Measurements from ENCODE around the gene ZSCAN22. TPM values are rescaled to one million over a fixed set of nuclear protein-coding genes. Genes with fewer than 3 reads are reported as not detected.
A peak's percentile ranks its signal among the peaks of the same experiment; 100 is the strongest.

Gene ZSCAN22
- total RNA-seq, 1 donor from 2014 or later = 3.2 TPM

- Mint-ChIP-seq H3K4me1 (ENCODE audit: unreplicated experiment) (peaks cover 20% of the 10 kb centered on the region), H3K27me3 (ENCODE audit: unreplicated experiment) (peaks cover 6% of the 10 kb centered on the region), H3K27ac (ENCODE audit: unreplicated experiment) (peak within 1 kb of the TSS; percentile 95), H3K36me3 (ENCODE audit: low read depth, unreplicated experiment) (peaks cover 22% of the 10 kb centered on the region), H3K9me3 (ENCODE audit: unreplicated experiment) (no peaks in the 10 kb centered on the region), H3K4me3 (ENCODE audit: unreplicated experiment) (peak within 1 kb of the TSS; percentile 97)
- TF ChIP-seq CTCF (IDR thresholded peaks at IDR 0.05; ENCODE audit: unreplicated experiment) = no peak
- DNase-seq (ENCODE audit: low spot score) = peak; percentile 91
These were observed 60.0 kb downstream of the ZSCAN22 start, which contains the start of gene RPS5 for GRCh38 chr19:58386576-58387337. TSS of gene RPS5 (plus strand) at chr19:58387269. CDS start at chr19:58388138, 869 bp downstream.

DNA sequence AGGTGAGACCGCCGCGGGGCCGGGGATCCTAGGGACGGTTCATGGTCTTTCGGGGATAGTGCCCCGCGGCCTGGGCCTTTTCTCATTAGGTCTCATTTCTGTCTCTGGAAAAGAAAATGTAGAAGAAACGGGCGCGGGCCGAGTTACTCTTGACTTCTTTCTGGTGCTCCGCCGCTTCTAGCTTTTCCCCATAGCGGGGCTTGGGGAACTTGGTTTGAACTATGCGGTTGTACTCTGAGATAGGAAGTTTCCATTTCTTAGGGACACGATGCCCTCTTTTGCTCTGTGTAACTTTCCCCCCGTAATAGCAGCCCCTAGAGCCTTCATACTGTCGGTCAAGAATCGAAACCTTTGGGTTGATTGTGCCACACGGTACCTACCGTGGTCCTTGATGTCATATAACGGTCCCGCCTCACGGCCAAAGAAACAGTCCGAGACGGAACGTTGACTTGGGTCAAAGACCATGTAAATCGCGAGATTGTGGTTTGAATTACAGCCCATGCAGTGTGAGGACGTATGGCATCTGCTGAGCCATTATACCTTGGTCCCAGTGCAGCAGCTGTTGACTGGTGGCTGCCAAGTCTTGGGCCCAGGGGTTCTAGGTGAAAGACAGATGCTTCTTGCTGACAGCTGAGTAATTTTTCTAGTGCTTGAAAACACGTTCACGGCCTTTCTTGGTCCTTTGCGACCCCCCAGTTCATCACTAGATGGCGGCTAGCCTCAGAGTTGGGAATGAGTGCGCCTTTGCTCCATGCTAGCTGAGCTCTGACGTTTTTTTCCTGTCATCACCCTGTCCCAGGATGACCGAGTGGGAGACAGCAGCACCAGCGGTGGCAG is 60.8 kb downstream of the ZSCAN22 start:
- peak overlapping the region; percentile 97 for H3K4me3 Mint-ChIP-seq (ENCODE audit: unreplicated experiment)
- H3K27me3 Mint-ChIP-seq (ENCODE audit: unreplicated experiment) = peaks cover 6% of the 10 kb centered on the region
- peaks cover 17% of the 10 kb centered on the region for H3K4me1 Mint-ChIP-seq (ENCODE audit: unreplicated experiment)
- H3K36me3 Mint-ChIP-seq (ENCODE audit: low read depth, unreplicated experiment) = peaks cover 22% of the 10 kb centered on the region
- peak overlapping the region; percentile 95 for H3K27ac Mint-ChIP-seq (ENCODE audit: unreplicated experiment)
- H3K9me3 Mint-ChIP-seq (ENCODE audit: unreplicated experiment) = no peaks in the 10 kb centered on the region
- DNase-seq (ENCODE audit: low spot score) = peak; percentile 4
- no peak for TF ChIP-seq CTCF (IDR thresholded peaks at IDR 0.05; ENCODE audit: unreplicated experiment)

- peak overlapping the region; percentile 95 for H3K27ac Mint-ChIP-seq (ENCODE audit: unreplicated experiment)
- peak overlapping the region; percentile 97 for H3K4me3 Mint-ChIP-seq (ENCODE audit: unreplicated experiment)
- no peak for TF ChIP-seq CTCF (IDR thresholded peaks at IDR 0.05; ENCODE audit: unreplicated experiment)
- no peaks in the 10 kb centered on the region for H3K9me3 Mint-ChIP-seq (ENCODE audit: unreplicated experiment)
- peaks cover 27% of the 10 kb centered on the region for H3K36me3 Mint-ChIP-seq (ENCODE audit: low read depth, unreplicated experiment)
- no peak for DNase-seq (ENCODE audit: low spot score)
- H3K4me1 Mint-ChIP-seq (ENCODE audit: unreplicated experiment) = peaks cover 17% of the 10 kb centered on the region
- peaks cover 6% of the 10 kb centered on the region for H3K27me3 Mint-ChIP-seq (ENCODE audit: unreplicated experiment)
These were observed 61.4 kb downstream of the ZSCAN22 start for GRCh38 chr19:58388175-58388526.

Small RNA genes lying within 50 kb of the gene (microRNA-seq; reads per million reads assigned to microRNA genes)
- 0.90 reads per million, percentile 9 among the genes with 10 or more reads in this experiment for gene MIR4754 (ENCODE audit: unreplicated experiment)
- 0.21 reads per million for gene MIR6806 (ENCODE audit: unreplicated experiment)

Other genes starting within 250 kb of the ZSCAN22 start
- gene ZSCAN18, start 228.8 kb upstream of the ZSCAN22 start, total RNA-seq (ENCODE audit: unreplicated experiment) = 47.7 TPM
- gene ZNF329, start 176.2 kb upstream of the ZSCAN22 start, total RNA-seq (ENCODE audit: unreplicated experiment) = 14.9 TPM
- 21.4 TPM for gene ZNF274, start 143.9 kb upstream of the ZSCAN22 start, total RNA-seq (ENCODE audit: unreplicated experiment)
- 44.3 TPM for gene ZNF544, start 98.1 kb upstream of the ZSCAN22 start, total RNA-seq (ENCODE audit: unreplicated experiment)
- gene ZNF8, start 48.0 kb upstream of the ZSCAN22 start, total RNA-seq (ENCODE audit: unreplicated experiment) = 11.2 TPM
- 40.6 TPM for gene ERVK3-1, start 21.6 kb upstream of the ZSCAN22 start, total RNA-seq (ENCODE audit: unreplicated experiment)
- gene A1BG, start 26.5 kb downstream of the ZSCAN22 start, total RNA-seq (ENCODE audit: unreplicated experiment) = 41.9 TPM
- gene ZNF497, start 35.8 kb downstream of the ZSCAN22 start, total RNA-seq (ENCODE audit: unreplicated experiment) = 3.6 TPM
- 4.5 TPM for gene ZNF837, start 54.0 kb downstream of the ZSCAN22 start, total RNA-seq (ENCODE audit: unreplicated experiment)
- 1,047 TPM for gene RPS5, start 60.3 kb downstream of the ZSCAN22 start, total RNA-seq (ENCODE audit: unreplicated experiment)
- not detected for gene RNF225, start 68.7 kb downstream of the ZSCAN22 start, total RNA-seq (ENCODE audit: unreplicated experiment)
- 6.0 TPM for gene ZNF584, start 81.7 kb downstream of the ZSCAN22 start, total RNA-seq (ENCODE audit: unreplicated experiment)
- 1.2 TPM for gene ZNF132, start 113.2 kb downstream of the ZSCAN22 start, total RNA-seq (ENCODE audit: unreplicated experiment)
- gene ZNF324B, start 124.6 kb downstream of the ZSCAN22 start, total RNA-seq (ENCODE audit: unreplicated experiment) = 5.2 TPM
- 10.5 TPM for gene ZNF324, start 140.1 kb downstream of the ZSCAN22 start, total RNA-seq (ENCODE audit: unreplicated experiment)
- 9.9 TPM for gene ZNF446, start 149.4 kb downstream of the ZSCAN22 start, total RNA-seq (ENCODE audit: unreplicated experiment)
- gene SLC27A5, start 185.0 kb downstream of the ZSCAN22 start, total RNA-seq (ENCODE audit: unreplicated experiment) = 4.7 TPM
- gene ZBTB45, start 192.8 kb downstream of the ZSCAN22 start, total RNA-seq (ENCODE audit: unreplicated experiment) = 22.2 TPM
- gene TRIM28, start 217.1 kb downstream of the ZSCAN22 start, total RNA-seq (ENCODE audit: unreplicated experiment) = 457 TPM
- gene CHMP2A, start 228.1 kb downstream of the ZSCAN22 start, total RNA-seq (ENCODE audit: unreplicated experiment) = 130 TPM
- 81.6 TPM for gene UBE2M, start 231.6 kb downstream of the ZSCAN22 start, total RNA-seq (ENCODE audit: unreplicated experiment)
- 18.6 TPM for gene MZF1, start 246.3 kb downstream of the ZSCAN22 start, total RNA-seq (ENCODE audit: unreplicated experiment)